ENCODE measurements around the gene PLXDC1.
"Not testable (repeated sequence)": the region's sequence is repeated elsewhere in the genome, so short reads cannot be mapped to it uniquely, and the experiment has no call there.

PLXDC1 gene

GRCh38 chr17:39132192-39132610 is 19.2 kb downstream of the PLXDC1 start:
- TF ChIP-seq CTCF (conservative IDR thresholded peaks at IDR 0.05), result no peak
- no peak overlapping the region for H3K27ac ChIP-seq

GRCh38 chr17:39131616-39132015 is 19.8 kb downstream of the PLXDC1 start:
- no peak for TF ChIP-seq CTCF (conservative IDR thresholded peaks at IDR 0.05)
- no peak overlapping the region for H3K27ac ChIP-seq

- no peak for TF ChIP-seq CTCF (conservative IDR thresholded peaks at IDR 0.05)
- H3K27ac ChIP-seq, result no peak overlapping the region
Observed at GRCh38 chr17:39130205-39130604, 21.2 kb downstream of the PLXDC1 start.

GRCh38 chr17:39129544-39129943 is 21.9 kb downstream of the PLXDC1 start:
- H3K27ac ChIP-seq, result not testable (repeated sequence)

GRCh38 chr17:39126436-39126835 is 25.0 kb downstream of the PLXDC1 start:
- TF ChIP-seq CTCF (conservative IDR thresholded peaks at IDR 0.05), result no peak
- H3K27ac ChIP-seq, result no peak overlapping the region

- H3K27ac ChIP-seq, result no peak overlapping the region
- no peak for TF ChIP-seq CTCF (conservative IDR thresholded peaks at IDR 0.05)
Observed at GRCh38 chr17:39125143-39125875, 26.1 kb downstream of the PLXDC1 start.

- TF ChIP-seq CTCF (conservative IDR thresholded peaks at IDR 0.05), result no peak
- H3K27ac ChIP-seq, result no peak overlapping the region
Observed at GRCh38 chr17:39123627-39124026, 27.8 kb downstream of the PLXDC1 start.

- no peak overlapping the region for H3K27ac ChIP-seq
- no peak for TF ChIP-seq CTCF (conservative IDR thresholded peaks at IDR 0.05)
Observed at GRCh38 chr17:39122991-39123390, 28.4 kb downstream of the PLXDC1 start.

GRCh38 chr17:39121919-39122318 is 29.5 kb downstream of the PLXDC1 start:
- H3K27ac ChIP-seq, result not testable (repeated sequence)
